ENCODE measurements around the gene TMEM79. TPM values are rescaled to one million over a fixed set of nuclear protein-coding genes. Genes with fewer than 3 reads are reported as not detected.

Gene TMEM79
- 5.0 TPM for polyA plus RNA-seq (ENCODE audit: insufficient read length)

DNA sequence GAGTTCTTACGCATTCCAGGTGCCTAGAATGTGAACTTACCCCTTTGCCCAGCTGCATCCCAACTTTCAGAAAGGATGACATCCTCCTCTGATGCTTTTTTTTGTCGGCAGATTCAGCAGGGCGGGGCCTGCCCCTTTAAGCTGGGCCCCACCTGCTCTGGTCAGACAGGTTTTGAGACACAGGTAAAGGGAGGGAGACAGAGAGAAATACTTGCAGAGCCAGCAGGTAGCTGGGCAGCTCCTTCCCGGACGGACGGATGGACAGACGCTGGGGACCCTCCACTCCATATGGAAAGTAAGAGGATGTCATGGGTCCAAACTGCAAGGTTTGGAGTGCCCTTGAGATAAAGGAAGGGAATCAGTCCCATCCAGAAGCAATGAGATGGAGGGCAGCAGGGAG lies at the start of gene TMEM79:
TSS of gene TMEM79 (plus strand) at position 214 of the 400 bp plus-strand sequence. CDS start 902 bp downstream, outside the sequence.
- DNase-seq, result no peak

GRCh38 chr1:156236164-156236563 lies 48.0 kb upstream of the TMEM79 start:
- DNase-seq, result no peak

DNA sequence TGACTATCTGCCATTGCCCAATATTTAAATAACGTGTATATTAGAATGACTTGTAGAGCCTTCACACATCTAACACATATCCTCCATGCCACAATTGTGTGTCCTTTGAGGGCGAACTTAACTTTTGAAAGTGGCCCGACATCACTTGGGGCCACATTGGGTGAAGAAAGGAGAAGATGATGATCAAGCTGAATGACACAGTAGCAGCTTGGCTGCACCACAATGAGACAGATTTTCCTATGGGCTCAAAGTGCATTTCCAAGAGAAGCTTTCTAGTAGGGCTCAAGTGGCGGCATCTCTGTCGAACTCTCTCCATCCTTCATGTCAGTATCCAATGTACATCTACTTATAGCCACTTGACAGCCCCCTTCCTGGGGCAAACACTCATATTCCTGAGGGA lies 45.9 kb upstream of the TMEM79 start:
- no peak for DNase-seq

DNA sequence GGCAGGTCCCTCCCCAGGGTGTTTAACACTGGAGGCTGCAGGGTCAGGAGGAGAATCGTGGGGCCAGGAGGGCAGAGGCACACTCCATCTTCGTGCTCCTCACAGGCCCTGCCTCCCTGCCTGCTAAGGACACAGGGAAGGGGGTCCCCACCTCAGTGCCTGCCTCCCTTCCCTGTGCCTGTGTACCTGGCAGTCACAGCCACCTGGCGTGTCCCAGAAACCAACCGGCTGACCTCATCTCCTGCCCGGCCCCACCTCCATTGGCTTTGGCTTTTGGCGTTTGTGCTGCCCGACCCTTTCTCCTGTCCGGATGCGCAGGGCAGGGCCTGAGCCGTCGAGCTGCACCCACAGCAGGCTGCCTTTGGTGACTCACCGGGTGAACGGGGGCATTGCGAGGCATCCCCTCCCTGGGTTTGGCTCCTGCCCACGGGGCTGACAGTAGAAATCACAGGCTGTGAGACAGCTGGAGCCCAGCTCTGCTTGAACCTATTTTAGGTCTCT lies 42.8 kb upstream of the TMEM79 start:
- DNase-seq, result no peak

GRCh38 chr1:156241926-156242325 lies 42.2 kb upstream of the TMEM79 start, which contains the start of gene BGLAP:
TSS of gene BGLAP (plus strand) at chr1:156242184. CDS start at chr1:156242232, 48 bp downstream.
- DNase-seq, result no peak

DNA sequence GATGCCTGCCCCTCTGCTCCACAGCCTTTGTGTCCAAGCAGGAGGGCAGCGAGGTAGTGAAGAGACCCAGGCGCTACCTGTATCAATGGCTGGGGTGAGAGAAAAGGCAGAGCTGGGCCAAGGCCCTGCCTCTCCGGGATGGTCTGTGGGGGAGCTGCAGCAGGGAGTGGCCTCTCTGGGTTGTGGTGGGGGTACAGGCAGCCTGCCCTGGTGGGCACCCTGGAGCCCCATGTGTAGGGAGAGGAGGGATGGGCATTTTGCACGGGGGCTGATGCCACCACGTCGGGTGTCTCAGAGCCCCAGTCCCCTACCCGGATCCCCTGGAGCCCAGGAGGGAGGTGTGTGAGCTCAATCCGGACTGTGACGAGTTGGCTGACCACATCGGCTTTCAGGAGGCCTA lies 41.4 kb upstream of the TMEM79 start:
- DNase-seq, result no peak

DNA sequence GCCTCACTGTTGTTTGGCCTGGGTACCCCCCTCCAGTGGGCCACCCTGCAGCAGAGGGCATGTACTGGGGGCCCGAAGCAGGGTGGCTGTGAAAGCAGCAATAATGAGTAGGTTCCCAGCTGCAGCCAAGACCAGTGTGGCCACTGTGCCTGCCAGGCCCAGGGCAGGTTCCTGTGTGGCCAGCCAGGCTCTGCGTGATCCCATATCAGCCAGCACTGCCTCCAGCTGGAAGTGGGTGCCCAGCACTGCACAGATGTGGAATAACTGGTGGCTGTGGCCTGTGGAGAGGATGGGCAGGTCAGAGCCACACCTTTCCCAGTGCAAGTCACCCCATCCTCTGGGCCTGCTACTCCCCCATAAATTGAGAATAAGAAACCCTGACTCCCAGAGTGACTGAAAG lies 40.0 kb upstream of the TMEM79 start:
- DNase-seq, result no peak

- DNase-seq, result no peak
Measured at GRCh38 chr1:156244712-156245111, 39.4 kb upstream of the TMEM79 start.

GRCh38 chr1:156245451-156246232 lies 38.5 kb upstream of the TMEM79 start:
- DNase-seq, result no peak

DNA sequence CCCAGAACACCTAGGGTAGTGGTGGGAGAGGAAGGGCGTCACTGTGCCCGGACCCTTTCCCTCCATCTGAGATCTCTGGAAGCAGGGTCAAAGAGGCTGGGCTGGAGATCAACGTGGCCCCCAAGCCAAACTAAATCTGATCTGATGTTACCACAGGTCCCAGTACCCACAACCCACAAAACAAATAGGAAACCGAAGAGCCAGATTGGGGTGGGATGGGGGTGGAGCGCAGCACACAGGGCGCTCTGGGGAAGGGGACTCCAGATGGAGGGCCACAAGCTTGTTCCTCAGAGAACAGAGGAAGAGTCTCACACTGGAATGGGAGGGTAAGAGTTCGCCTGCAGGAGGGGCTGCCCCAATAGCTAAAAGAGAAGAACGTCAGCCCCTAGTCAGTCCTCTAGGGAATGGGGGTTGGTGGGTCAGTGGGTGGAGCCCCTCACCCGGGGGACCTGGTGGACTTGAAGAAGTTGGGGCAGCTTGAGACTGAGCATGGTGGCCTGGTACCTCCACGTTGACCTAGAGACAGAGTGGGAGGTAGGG lies 37.8 kb upstream of the TMEM79 start:
- DNase-seq, result no peak

- no peak for DNase-seq
Measured at GRCh38 chr1:156246781-156247459, 37.2 kb upstream of the TMEM79 start.

- DNase-seq, result no peak
Measured at GRCh38 chr1:156247460-156248322, 36.4 kb upstream of the TMEM79 start, which contains the start of gene PAQR6. TSS of gene PAQR6 (minus strand) at chr1:156248056. CDS start at chr1:156246731, 1,325 bp downstream.

- no peak for DNase-seq
Measured at GRCh38 chr1:156248323-156248683, 35.8 kb upstream of the TMEM79 start.

- no peak for DNase-seq
Measured at GRCh38 chr1:156249593-156249992, 34.5 kb upstream of the TMEM79 start.

DNA sequence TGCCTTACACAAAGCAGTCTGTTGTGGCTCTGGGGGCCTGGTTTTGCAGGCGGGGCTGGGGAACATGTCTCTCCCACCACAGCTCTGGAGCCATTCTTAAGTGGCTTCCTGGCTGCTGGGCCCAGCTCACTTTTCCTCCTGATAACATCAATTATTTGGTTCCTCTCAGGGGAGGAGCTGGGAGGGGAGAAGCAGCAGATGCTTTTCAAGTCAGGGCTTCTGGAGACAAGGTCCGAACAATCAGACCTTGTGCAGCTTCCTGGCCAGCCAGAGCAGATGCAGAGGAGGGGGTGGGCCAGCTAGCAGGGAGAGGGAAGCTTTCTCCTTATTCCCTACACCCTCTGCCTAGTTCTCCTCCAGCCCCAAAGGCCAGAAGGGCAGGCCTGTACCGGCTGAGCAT lies 32.6 kb upstream of the TMEM79 start:
- no peak for DNase-seq

- DNase-seq, result no peak
Measured at GRCh38 chr1:156253634-156254033, 30.5 kb upstream of the TMEM79 start.

GRCh38 chr1:156257711-156258110 lies 26.4 kb upstream of the TMEM79 start:
- no peak for DNase-seq

DNA sequence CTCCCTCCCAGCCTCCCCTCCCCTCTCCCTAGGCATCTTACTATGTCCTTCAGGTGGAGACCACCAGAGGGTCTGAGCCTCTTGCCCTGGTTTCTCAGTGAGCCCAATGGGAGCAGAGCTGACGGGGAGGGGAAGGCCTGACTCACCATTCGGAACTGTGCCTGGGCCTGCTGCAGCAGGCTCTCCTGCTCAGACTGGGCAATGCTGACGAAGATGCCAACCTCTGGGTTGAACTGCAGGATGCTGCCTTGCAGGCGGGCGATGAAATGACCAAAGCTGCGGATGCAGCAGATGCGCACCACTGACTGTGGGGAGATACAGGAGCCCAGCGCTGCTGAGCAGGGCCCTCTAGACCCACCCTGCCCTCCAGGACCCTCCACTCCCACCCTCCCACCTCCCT lies 25.3 kb upstream of the TMEM79 start:
- no peak for DNase-seq

DNA sequence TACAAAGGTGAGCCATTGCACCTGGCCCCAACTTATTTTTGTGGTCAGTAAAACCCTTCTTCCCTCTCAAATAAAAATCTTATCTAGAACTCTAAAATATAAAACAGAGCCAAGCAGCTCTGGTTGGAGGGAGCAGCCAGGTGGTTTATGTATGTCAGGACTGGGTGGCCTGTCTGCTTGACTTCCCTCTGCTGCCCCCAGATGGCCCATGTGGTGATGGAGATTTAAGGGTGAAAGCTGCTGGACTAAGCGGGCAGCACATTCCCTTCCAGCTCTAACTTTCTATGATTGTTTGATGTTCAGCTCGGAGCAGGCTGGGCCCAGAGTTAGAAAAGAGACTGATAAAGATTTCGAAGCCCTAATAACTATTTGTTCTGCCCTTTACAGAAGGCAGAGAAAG lies 24.3 kb upstream of the TMEM79 start:
- no peak for DNase-seq

GRCh38 chr1:156260896-156261295 lies 23.2 kb upstream of the TMEM79 start:
- no peak for DNase-seq

- no peak for DNase-seq
Measured at GRCh38 chr1:156262461-156263287, 21.5 kb upstream of the TMEM79 start.

- DNase-seq, result no peak
Measured at GRCh38 chr1:156263288-156263655, 20.9 kb upstream of the TMEM79 start.
